Skeletal muscle satellite cell (primary cell): ENCODE data around the gene VAV2.

Experiments
- H3K27me3 ChIP-seq: 2 replicates; pipeline ENCODE4 v1.7.0; 2013; ENCODE audit warnings: low read length; ENCODE audit not compliant: control insufficient read depth, insufficient read depth
- H3K36me3 ChIP-seq: 2 replicates; pipeline ENCODE4 v1.7.0; 2013; ENCODE audit warnings: mild to moderate bottlenecking, control low read depth, low read length; ENCODE audit not compliant: insufficient read depth
- H3K4me1 ChIP-seq: 2 replicates; pipeline ENCODE4 v1.7.0; 2013; ENCODE audit warnings: low read length; ENCODE audit not compliant: control insufficient read depth, insufficient read depth
- H3K4me2 ChIP-seq: 2 replicates; pipeline ENCODE4 v1.7.0; 2013; ENCODE audit warnings: mild to moderate bottlenecking, low read length
- H3K4me3 ChIP-seq: 2 replicates; pipeline ENCODE4 v1.7.0; 2013; ENCODE audit warnings: low read length
- H3K9ac ChIP-seq: 2 replicates; pipeline ENCODE4 v1.7.0; 2013; ENCODE audit warnings: mild to moderate bottlenecking, low read depth, low read length, moderate library complexity
- H3K9me3 ChIP-seq: replicated peaks from 2 replicates; pipeline ENCODE4 v1.7.0; 2013; ENCODE audit warnings: mild to moderate bottlenecking, control low read depth, low read length

The VAV2 gene

DNA sequence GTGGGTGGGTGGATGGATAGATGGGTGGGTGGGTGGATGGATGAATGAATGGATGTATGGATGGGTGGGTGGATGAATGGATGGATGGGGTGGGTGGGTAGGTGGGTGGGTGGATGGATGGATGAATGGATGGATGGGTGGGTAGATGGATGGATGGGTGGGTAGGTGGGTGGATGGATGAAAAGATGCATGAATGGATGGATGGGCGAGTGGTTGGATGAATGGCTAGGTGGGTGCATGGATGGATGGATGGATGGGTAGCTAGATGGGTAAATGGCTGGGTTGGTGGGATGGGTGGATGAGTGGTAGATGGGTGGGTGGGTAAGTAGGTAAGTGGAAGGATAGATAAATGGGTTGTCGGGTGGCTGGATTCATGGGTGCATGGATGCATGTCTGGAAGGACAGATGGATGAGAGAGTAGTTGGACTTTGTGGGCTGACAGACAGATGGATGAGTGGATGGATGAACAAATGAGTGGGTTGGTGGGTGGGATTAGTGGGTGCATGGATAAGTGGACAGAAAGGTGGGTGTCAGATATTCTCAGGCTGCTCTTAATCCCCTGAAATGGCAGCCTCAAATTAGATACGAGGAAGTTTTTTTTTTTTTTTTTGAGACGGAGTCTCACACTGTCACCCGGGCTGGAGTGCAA lies 153.1 kb downstream of the VAV2 start:
- no peaks in the 10 kb centered on the region for H3K36me3 ChIP-seq
- H3K9ac ChIP-seq = no peak overlapping the region
- H3K4me2 ChIP-seq = no peak overlapping the region
- H3K4me3 ChIP-seq = no peak overlapping the region
- H3K9me3 ChIP-seq = no peaks in the 10 kb centered on the region
- H3K4me1 ChIP-seq = peaks cover 11% of the 10 kb centered on the region
- H3K27me3 ChIP-seq = no peaks in the 10 kb centered on the region

DNA sequence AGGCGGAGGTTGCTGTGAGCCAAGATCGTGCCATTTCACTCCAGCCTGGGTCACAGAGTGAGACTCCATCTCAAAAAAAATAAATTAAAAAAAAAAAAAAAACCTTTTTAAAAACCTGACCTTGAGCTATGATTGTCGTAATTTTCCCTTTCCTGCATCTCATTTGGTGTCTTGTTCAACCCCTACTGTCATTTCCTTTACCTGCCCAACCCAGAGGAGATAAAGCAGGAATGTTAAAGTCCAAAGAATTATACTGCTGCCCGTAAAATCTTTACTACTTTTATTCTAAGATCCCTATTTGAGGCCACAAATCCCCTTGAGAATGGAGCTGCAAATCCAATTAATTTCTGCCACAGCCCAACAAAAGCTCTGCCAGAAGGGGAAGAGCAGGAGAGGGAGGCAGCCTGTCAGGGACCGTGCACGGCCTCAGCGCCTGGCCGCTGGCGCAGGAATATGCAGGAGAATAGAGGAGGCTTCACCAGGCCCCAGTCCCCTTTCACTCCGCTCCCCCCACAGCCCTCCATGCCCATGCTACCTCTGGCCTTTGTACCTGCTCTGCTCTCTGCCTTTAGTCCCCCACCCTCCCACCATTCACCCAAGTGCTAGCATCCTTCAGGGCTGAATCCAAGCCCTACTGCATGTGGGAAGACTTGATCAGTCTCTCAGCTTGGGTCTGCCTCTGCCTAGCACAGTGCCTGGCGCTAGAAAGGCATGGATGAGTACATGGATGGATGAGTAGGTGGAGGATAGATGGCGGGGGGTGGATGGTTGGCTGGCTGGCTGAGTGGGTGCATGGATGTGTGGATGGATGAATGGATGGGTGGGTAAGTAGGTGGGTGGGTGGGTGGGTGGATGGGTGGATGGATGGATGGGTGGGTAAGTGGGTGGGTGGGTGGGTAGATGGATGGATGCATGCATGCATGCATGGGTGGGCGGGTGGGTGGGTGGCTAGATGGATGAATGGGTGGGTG lies 154.2 kb downstream of the VAV2 start:
- Histone ChIP-seq H3K27me3 (no peaks in the 10 kb centered on the region), H3K9me3 (no peaks in the 10 kb centered on the region), H3K9ac (no peak overlapping the region), H3K4me3 (no peak overlapping the region), H3K36me3 (no peaks in the 10 kb centered on the region), H3K4me2 (no peak overlapping the region), H3K4me1 (peaks cover 11% of the 10 kb centered on the region)

DNA sequence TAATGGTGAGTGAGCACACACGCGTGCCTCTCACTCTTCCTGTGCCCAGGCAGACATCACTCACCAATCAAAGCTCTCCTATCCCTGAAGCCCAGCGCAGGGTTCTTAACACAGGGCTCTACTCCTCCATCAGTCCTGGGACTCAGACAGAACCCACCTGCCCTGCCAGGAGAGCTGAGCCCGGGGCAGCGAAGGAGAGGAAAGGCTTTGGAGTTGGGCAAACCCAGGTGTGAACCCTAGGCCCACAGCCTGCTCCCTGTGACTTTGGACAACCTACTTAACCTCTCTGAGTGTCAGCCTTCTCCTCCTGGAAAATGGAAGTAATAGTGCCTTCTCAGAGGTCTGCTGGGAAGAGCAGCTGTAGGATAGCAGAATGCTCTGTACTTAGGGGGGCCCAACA lies 155.3 kb downstream of the VAV2 start:
- Histone ChIP-seq H3K9ac (no peak overlapping the region), H3K27me3 (no peaks in the 10 kb centered on the region), H3K9me3 (no peaks in the 10 kb centered on the region), H3K4me3 (no peak overlapping the region), H3K36me3 (peaks cover 1% of the 10 kb centered on the region), H3K4me1 (peaks cover 8% of the 10 kb centered on the region), H3K4me2 (no peak overlapping the region)

DNA sequence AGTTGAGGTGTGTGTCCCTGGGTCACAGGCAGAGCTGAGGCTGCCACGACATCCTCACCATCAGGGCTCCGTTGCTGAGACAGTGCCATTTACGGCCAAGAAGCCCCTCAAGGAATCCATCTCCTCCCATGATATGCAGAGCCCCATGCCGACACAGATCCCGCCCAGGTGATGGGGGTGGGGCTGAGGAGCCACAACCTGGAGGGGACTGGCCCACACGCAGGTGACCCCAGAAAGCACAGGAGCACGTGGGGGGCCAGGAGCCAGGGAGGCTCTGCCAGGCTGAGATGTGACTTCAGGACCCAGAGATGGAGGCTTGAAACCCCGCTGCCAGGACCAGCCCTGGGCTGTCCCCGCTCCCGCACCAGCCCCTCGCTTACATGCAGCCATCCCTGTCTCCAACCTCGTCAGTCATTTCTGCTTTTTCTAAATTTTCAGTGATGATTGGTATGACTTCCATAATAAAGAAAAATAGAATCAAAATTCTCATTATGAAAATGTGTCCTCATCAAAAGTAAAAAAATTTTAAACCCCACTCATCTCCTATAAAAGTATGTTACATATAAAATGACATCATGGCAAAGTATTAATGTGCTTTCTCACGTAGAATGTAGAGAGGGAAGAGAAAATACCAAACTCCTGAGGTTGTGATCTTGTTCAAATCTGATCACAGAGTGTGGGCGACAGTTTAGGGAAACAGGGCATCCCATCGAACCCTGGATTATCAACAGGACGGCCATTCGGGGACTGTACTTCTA lies 155.9 kb downstream of the VAV2 start:
- Histone ChIP-seq H3K4me1 (peaks cover 8% of the 10 kb centered on the region), H3K27me3 (no peaks in the 10 kb centered on the region), H3K4me3 (no peak overlapping the region), H3K36me3 (peaks cover 5% of the 10 kb centered on the region), H3K4me2 (no peak overlapping the region), H3K9me3 (no peaks in the 10 kb centered on the region), H3K9ac (no peak overlapping the region)

DNA sequence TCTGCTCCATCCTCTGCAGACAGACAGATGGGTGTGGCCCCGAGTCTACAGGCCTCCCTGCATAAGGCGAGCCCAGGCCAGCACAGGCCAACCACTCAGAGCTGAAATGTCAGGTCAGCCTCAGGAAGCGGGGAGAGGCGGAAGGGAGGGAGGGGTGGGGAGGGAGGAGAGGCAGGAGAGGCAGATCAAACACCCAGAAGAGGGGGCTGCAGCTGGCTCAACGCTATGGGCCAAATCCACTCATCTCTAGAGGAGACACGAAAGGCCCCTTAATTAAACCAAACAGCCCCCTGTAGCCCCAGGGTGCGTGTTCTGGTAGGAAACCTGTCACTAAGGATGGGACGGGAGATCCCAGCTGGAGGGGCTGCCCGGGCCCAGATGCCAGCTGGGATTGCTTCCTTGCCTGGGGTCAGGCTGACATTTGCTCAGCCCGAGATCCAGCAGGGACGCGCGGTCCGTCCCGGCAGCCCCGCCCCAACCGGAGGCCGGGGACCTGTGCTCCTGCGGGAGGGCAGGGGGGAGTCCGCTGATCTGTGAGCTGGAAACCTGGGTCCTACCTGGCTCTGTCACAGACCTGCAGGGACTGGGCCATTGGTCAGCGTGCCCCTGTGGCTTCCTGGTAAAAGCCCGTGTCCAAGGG lies 156.7 kb downstream of the VAV2 start:
- H3K4me1 ChIP-seq = peaks cover 8% of the 10 kb centered on the region
- no peaks in the 10 kb centered on the region for H3K9me3 ChIP-seq
- H3K4me3 ChIP-seq = no peak overlapping the region
- no peak overlapping the region for H3K4me2 ChIP-seq
- no peaks in the 10 kb centered on the region for H3K27me3 ChIP-seq
- H3K36me3 ChIP-seq = peaks cover 5% of the 10 kb centered on the region
- H3K9ac ChIP-seq = no peak overlapping the region

DNA sequence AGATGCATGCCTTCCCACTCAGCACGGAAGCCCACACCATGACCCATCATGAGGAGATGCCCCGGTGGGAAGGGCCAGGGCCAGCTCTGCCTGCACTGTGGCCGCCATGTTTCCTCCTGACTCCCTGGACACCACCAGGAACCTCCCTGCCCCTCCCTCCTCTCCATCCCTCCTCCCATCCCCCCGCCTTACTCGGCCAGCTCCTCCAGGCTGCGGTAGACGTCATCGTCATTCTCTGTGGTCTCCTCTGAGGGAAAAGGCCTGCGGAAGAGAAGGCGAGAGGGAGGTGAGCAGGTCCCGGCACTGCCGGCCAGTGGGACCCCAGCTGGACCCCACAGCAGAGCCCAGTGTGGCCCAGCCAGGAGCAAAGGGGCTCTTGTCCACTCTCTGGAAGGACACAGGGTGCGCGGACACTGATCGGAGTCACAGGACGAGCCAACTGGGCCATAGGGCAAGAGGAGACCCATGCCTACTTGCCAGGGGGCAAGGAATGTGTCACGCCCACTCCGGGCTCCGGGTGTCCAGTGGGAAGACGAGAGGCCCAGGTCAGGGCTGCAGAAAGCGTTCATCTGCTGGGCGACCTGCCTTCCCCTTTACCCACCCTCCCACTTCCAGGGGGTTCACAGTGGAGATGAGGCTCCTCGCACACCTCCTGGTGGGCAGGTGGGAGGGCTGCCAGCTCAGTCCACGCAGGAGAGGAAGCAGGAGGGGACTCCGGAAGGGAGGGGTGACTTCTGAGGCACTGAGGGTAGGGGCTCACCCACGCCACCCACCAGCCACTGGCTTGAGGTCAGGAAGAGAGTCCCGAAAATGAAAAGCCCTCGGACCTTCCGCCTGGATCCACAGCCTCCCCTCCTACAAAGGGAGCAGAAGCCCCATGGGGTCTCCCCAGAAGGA lies 157.8 kb downstream of the VAV2 start:
- Histone ChIP-seq H3K4me3 (no peak overlapping the region), H3K4me1 (no peaks in the 10 kb centered on the region), H3K9ac (no peak overlapping the region), H3K9me3 (no peaks in the 10 kb centered on the region), H3K36me3 (peaks cover 8% of the 10 kb centered on the region), H3K4me2 (no peak overlapping the region), H3K27me3 (no peaks in the 10 kb centered on the region)

DNA sequence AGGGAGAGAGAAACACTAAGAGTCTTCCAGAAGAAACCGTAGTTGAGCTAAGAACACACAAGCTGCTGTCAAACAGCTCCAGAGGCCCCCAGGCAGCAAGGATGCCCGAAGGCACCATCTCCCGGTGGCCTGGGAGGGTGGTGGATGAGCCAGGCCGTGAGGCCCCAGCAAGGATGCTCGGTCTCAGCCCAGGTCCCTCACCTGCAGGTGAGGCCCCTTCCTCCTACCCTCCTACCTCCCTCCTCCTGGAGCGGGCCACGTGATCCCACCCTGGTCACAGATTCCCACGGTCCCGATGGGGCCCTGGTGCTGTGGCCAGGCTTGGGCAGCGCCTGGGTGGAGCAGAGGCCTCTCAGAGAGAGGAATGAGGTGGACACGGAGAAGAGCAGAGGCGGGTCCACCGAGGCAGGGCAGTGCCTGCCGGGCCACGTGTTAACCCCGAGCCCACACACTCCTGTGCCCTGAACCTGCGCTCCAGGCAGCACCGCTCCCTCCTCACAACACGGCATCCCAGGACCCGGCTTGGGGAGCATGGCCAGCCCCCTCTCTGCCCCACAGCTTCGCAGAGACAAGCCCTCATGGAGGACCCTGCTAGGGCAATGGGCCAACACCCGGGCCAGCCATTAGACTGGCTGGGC lies 158.6 kb downstream of the VAV2 start:
- peaks cover 8% of the 10 kb centered on the region for H3K36me3 ChIP-seq
- no peaks in the 10 kb centered on the region for H3K4me1 ChIP-seq
- H3K4me3 ChIP-seq = no peak overlapping the region
- no peaks in the 10 kb centered on the region for H3K9me3 ChIP-seq
- no peaks in the 10 kb centered on the region for H3K27me3 ChIP-seq
- no peak overlapping the region for H3K9ac ChIP-seq
- H3K4me2 ChIP-seq = no peak overlapping the region

DNA sequence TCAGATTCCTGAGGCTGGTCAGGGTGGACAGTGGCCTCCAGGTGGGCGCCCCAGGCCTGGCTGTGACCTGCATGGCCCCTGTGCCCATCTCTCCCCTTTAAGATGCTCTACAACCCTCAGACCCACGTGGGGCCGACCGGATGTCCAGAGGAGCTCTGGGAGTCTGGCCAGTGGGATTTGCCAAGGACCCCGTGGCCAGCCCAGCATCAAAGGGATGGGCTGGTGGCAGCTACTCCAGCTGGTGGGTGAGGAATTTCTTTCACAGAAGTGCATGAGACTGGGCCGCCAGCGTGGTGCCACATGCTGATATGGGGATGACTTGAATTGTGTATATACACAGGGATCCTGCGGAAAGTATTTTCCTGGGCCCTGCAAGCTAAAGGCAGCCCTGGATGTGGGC lies 159.2 kb downstream of the VAV2 start:
- no peaks in the 10 kb centered on the region for H3K27me3 ChIP-seq
- no peaks in the 10 kb centered on the region for H3K9me3 ChIP-seq
- peaks cover 8% of the 10 kb centered on the region for H3K36me3 ChIP-seq
- no peak overlapping the region for H3K4me2 ChIP-seq
- H3K4me3 ChIP-seq = no peak overlapping the region
- H3K4me1 ChIP-seq = no peaks in the 10 kb centered on the region
- no peak overlapping the region for H3K9ac ChIP-seq

DNA sequence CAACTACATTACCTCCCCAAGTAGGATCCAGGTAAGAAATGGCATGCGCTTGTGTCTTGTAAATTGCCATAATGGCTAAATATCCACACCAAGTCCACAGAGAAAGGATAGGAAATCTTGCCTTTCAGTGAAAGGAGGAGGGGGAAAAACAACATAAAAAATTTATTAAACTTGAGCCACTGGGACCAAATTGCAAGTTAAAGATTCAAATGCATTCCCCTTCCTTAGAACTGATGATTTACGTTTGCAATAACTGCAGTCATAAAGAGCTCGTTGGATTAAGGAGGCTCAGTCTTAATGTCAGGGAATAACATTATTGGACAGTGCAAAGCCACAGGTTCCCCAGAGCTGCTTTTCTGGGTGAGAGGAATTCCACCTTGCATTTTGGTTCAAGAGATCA lies 161.4 kb downstream of the VAV2 start:
- H3K36me3 ChIP-seq = peaks cover 8% of the 10 kb centered on the region
- H3K4me1 ChIP-seq = no peaks in the 10 kb centered on the region
- no peak overlapping the region for H3K4me3 ChIP-seq
- H3K9ac ChIP-seq = no peak overlapping the region
- H3K9me3 ChIP-seq = no peaks in the 10 kb centered on the region
- no peak overlapping the region for H3K4me2 ChIP-seq
- H3K27me3 ChIP-seq = no peaks in the 10 kb centered on the region

DNA sequence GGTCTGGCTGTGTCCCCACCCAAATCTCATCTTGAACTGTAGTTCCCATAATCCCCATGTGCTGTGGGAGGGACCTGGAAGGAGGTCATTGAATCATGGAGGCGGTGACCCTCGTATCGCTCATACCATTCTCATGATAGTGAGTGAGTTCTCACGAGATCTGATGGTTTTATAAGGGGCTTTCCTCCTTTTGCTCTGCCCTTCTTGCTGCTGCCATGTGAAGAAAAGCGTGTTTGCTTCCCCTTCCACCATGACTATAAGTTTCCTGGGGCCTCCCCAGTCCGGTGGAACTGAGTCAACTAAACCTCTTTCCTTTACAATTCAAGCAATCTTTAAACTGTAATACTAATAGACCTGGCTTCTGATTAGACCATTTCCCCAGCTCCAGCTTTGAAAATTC lies 161.8 kb downstream of the VAV2 start:
- Histone ChIP-seq H3K4me3 (no peak overlapping the region), H3K9me3 (no peaks in the 10 kb centered on the region), H3K36me3 (peaks cover 8% of the 10 kb centered on the region), H3K4me1 (no peaks in the 10 kb centered on the region), H3K9ac (no peak overlapping the region), H3K27me3 (no peaks in the 10 kb centered on the region), H3K4me2 (no peak overlapping the region)
